ENCODE data around the gene COPZ1. TPM values are rescaled to one million over a fixed set of nuclear protein-coding genes. Genes with fewer than 3 reads are reported as not detected.
"Not testable (repeated sequence)": the region's sequence is repeated elsewhere in the genome, so short reads cannot be mapped to it uniquely, and the experiment has no call there.

The COPZ1 gene
- total RNA-seq, result 10 to 100 TPM; 75.4 to 86.8 TPM

DNA sequence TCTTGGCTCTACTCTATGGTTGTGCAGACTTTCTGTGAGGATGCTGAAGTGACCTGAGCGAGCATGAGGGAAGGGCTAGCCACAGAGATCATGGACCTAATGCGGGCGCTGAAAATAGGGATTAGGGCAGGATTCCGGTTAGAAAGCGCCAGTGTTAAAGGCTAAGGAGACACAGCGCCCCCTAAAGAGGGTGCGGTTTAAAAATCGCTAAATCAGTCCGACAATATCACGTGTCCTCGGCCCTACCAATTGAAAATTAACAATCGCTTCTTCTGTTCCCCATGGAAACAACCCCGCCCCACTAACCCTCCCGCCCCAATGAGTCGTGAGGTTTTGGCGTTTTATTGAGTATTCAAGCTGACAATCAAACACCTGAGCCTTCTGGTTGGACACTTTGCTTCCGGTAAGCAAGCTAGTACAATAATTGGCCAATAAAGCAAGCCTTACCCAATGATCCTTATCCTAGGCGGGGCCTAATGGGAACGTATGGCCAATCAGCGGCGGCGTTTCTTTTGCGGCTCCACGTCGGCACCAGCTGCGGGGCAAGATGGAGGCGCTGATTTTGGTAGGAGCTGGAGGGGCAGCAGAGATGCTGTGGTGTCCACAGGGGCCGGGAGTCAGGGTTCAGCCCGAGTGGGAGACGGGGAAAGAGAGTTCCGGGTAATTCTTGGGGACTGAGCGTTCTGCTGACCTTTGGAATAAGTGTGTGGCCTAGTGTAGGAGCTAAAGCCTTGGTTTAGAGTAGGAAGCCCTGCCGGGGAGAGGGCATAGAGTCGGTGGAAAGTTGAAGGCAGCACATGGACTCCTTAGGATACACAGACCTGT is at the start of gene COPZ1:
Gene COPZ1, plus strand, starts transcription at position 515 of the 825 bp plus-strand sequence. Its CDS starts 33 bp downstream, at position 548.
- Mint-ChIP-seq H3K27me3 (no peaks in the 10 kb centered on the region), H3K4me1 (peaks cover 12% of the 10 kb centered on the region), H3K9me3 (no peaks in the 10 kb centered on the region), H3K27ac (peak within 1 kb of the TSS; percentile 98), H3K4me3 (peak within 1 kb of the TSS; percentile 96), H3K36me3 (ENCODE audit: low read depth) (peaks cover 21% of the 10 kb centered on the region)
- peak; percentile 98 for ATAC-seq (replicated peaks)

DNA sequence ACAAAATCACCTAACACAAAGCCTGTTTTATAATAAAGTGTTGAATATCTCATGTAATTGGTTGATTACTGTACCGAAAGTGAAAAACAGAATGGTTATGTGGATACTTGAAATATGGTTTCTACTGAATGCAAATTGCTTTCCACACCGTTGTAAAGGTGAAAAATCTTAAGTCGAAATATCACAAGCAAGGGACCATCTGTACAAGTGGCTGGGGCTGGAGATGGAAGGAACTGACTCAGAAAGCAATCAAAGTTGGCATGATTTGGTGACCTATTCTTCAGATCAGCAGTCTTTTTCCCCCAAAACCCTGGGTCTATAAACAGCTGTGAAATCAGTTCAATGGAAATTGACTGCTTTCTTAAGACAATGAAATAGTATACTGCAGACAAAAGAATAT is 48.6 kb upstream of the COPZ1 start:
- Mint-ChIP-seq H3K4me3 (no peak overlapping the region), H3K27ac (peak overlapping the region; percentile 42), H3K4me1 (peaks cover 41% of the 10 kb centered on the region), H3K36me3 (ENCODE audit: low read depth) (peaks cover 56% of the 10 kb centered on the region), H3K27me3 (no peaks in the 10 kb centered on the region), H3K9me3 (no peaks in the 10 kb centered on the region)
- no peak for ATAC-seq (replicated peaks)

GRCh38 chr12:54277823-54278276 is 47.1 kb upstream of the COPZ1 start:
- peaks cover 41% of the 10 kb centered on the region for H3K36me3 Mint-ChIP-seq (ENCODE audit: low read depth)
- no peak overlapping the region for H3K27ac Mint-ChIP-seq
- ATAC-seq (replicated peaks), result no peak
- H3K4me1 Mint-ChIP-seq, result peaks cover 34% of the 10 kb centered on the region
- no peaks in the 10 kb centered on the region for H3K27me3 Mint-ChIP-seq
- H3K9me3 Mint-ChIP-seq, result no peaks in the 10 kb centered on the region
- H3K4me3 Mint-ChIP-seq, result no peak overlapping the region

DNA sequence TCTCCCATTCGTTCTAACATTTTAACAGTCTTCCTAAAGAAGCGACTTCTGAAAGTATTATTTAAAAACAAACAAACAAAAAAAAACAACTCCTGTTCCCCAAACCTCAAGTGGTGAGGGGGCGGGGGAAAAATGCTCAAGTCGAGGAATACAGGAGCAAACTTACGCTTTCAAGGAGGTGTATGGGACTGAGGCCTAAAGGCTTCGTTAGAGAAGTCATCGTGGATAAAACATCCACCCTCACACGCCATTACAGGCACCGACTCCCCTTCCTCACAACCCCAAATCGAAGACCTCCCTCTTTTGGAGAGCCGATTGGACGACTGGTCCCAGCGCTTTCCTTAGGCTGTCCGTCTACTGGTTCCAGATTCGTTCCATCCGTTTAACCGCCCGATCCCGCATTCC is 45.7 kb upstream of the COPZ1 start:
- no peak overlapping the region for H3K27ac Mint-ChIP-seq
- no peaks in the 10 kb centered on the region for H3K27me3 Mint-ChIP-seq
- ATAC-seq (replicated peaks), result no peak
- H3K4me3 Mint-ChIP-seq, result no peak overlapping the region
- H3K4me1 Mint-ChIP-seq, result peaks cover 33% of the 10 kb centered on the region
- H3K36me3 Mint-ChIP-seq (ENCODE audit: low read depth), result peaks cover 28% of the 10 kb centered on the region
- H3K9me3 Mint-ChIP-seq, result no peaks in the 10 kb centered on the region

GRCh38 chr12:54279632-54280467 is 45.1 kb upstream of the COPZ1 start, which contains the start of gene CBX5:
CBX5 (minus strand) TSS chr12:54280122; CDS start chr12:54257650, 22,472 bp downstream.
- no peak within 1 kb of the TSS for H3K4me3 Mint-ChIP-seq
- H3K36me3 Mint-ChIP-seq (ENCODE audit: low read depth), result peaks cover 21% of the 10 kb centered on the region
- H3K27ac Mint-ChIP-seq, result no peak within 1 kb of the TSS
- peak; percentile 78 for ATAC-seq (replicated peaks)
- peaks cover 31% of the 10 kb centered on the region for H3K4me1 Mint-ChIP-seq
- no peaks in the 10 kb centered on the region for H3K9me3 Mint-ChIP-seq
- H3K27me3 Mint-ChIP-seq, result no peaks in the 10 kb centered on the region

DNA sequence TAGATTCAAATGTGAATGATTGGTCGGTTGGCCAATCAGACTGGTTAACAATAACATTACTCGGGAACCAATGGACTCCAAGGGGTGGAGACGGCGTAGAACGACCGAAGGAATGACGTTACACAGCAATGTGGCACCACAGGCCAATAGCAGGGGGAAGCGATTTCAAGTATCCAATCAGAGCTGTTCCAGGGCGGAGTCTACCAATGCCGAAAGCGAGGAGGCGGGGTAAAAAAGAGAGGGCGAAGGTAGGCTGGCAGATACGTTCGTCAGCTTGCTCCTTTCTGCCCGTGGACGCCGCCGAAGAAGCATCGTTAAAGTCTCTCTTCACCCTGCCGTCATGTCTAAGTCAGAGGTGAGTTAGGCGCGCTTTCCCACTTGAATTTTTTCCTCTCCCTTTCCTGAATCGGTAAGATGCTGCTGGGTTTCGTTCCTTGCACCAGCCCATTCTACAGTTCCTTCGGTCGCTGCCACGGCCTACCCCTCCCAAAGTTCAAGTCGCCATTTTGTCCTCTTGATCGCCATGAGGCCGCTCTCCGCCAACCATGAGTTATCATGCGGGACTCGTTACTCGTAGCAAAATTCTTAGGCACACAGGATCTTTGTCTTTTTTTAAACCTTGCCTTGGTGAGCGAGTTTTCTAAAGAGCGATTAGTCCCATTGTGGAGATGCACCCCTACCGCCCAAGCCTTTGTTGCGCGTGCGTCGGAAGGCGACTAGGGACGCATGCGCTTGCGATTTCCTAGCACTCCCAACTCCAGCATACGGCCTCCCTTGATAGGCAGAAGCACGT is 44.3 kb upstream of the COPZ1 start, which contains the start of gene HNRNPA1:
Gene HNRNPA1, plus strand, starts transcription at position 259 of the 793 bp plus-strand sequence. Its CDS starts 82 bp downstream, at position 341.
- Mint-ChIP-seq H3K27ac (no peak within 1 kb of the TSS), H3K9me3 (no peaks in the 10 kb centered on the region), H3K4me1 (peaks cover 29% of the 10 kb centered on the region), H3K36me3 (ENCODE audit: low read depth) (peaks cover 13% of the 10 kb centered on the region), H3K4me3 (no peak within 1 kb of the TSS), H3K27me3 (no peaks in the 10 kb centered on the region)
- ATAC-seq (replicated peaks), result peak; percentile 88

- not testable (repeated sequence) for H3K9me3 Mint-ChIP-seq; H3K27ac Mint-ChIP-seq; H3K27me3 Mint-ChIP-seq; H3K36me3 Mint-ChIP-seq (ENCODE audit: low read depth); ATAC-seq (replicated peaks); H3K4me3 Mint-ChIP-seq
- H3K4me1 Mint-ChIP-seq, result peaks cover 30% of the 10 kb centered on the region
Measured at GRCh38 chr12:54281261-54281638, 43.7 kb upstream of the COPZ1 start.

- H3K27ac Mint-ChIP-seq; ATAC-seq (replicated peaks); H3K9me3 Mint-ChIP-seq; H3K27me3 Mint-ChIP-seq; H3K4me3 Mint-ChIP-seq; H3K36me3 Mint-ChIP-seq (ENCODE audit: low read depth): not testable (repeated sequence)
- peaks cover 26% of the 10 kb centered on the region for H3K4me1 Mint-ChIP-seq
Measured at GRCh38 chr12:54281694-54282093, 43.2 kb upstream of the COPZ1 start.

DNA sequence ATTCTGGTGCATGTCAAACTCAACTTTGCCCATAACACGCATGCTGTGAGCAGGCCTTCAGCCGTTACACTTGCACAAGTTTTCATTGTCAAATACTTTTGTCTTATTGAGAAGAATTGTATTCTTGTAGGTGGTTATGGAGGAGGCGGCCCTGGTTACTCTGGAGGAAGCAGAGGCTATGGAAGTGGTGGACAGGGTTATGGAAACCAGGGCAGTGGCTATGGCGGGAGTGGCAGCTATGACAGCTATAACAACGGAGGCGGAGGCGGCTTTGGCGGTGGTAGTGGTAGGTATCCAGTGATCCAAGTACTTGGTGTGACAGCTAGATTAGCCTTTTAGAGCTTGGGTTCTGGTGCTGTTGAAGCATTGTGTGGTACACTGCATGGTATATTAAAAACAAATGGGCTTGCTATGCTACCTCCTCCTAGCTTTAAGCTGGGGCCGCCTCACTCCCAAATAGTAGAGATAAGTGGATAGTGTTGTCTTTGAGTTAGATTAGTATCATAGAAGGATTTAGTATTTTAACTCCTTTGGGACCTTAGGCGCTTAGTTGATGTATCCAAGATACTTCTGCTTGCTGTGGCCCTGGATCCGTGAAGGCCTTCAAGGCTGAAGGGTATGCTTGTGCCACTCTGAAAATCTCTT is 41.9 kb upstream of the COPZ1 start:
- Mint-ChIP-seq H3K36me3 (ENCODE audit: low read depth) (no peaks in the 10 kb centered on the region), H3K27ac (no peak overlapping the region), H3K4me1 (peaks cover 22% of the 10 kb centered on the region), H3K27me3 (no peaks in the 10 kb centered on the region), H3K4me3 (no peak overlapping the region), H3K9me3 (no peaks in the 10 kb centered on the region)
- no peak for ATAC-seq (replicated peaks)

DNA sequence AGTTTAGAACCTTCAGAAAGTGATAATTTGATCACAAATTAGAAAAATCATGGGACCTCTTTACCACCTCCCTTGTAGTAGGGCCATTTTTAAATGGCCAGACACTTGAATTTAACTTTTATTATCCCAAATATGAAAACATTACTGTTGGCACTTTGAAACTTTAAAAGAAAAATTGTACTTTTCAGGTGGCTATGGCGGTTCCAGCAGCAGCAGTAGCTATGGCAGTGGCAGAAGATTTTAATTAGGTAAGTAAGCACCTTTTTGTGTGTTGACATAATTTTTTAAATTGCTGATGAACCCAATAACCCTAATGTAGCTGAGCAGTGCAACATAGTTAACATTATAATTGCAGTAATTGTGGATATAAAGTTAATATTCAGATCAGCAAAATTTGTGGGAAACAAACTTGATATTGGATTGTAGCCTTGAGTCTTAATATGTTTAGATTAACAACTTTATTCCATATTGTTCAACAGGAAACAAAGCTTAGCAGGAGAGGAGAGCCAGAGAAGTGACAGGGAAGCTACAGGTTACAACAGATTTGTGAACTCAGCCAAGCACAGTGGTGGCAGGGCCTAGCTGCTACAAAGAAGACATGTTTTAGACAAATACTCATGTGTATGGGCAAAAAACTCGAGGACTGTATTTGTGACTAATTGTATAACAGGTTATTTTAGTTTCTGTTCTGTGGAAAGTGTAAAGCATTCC is 40.7 kb upstream of the COPZ1 start:
- not testable (repeated sequence) for H3K36me3 Mint-ChIP-seq (ENCODE audit: low read depth); H3K9me3 Mint-ChIP-seq; H3K4me3 Mint-ChIP-seq; H3K27me3 Mint-ChIP-seq; H3K27ac Mint-ChIP-seq; ATAC-seq (replicated peaks)
- peaks cover 20% of the 10 kb centered on the region for H3K4me1 Mint-ChIP-seq

DNA sequence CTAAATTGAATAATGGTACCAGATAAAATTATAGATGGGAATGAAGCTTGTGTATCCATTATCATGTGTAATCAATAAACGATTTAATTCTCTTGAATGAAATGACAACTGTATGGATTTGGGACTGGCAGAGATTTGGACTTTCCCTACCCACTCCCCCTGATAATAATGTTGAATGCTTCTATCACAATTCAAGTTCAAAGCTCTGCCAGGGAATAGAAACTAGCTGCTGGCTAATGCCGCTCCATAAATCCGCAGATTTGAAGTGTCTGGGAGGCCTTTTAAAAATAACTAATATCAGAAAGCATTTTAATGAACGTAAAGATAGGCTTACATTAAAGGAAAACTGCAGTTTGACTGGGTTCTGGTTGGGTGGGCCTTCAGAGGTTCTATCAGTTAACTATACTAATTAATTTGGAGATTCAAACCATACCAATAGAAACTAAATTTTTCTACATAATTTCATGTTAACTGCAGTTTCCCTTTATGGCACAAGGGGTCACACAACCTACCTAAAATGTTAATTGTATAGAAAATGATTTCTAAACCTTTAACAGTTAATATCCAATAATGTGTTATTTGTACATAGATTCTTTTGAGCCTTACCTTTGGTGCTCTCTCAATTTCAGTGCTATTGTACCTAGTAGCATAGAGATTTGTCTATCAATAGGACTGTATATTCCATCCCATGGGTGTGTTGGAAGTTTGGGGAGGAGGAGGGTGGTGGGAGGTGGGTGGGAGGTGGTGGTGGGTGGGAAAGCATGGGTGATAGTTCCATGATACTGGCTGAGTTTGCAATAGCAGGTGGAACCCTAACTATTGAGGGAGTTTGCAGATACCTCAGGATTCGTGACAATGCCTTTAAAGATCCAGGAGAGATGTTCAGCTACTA is 39.5 kb upstream of the COPZ1 start:
- no peak overlapping the region for H3K4me3 Mint-ChIP-seq
- no peaks in the 10 kb centered on the region for H3K9me3 Mint-ChIP-seq
- H3K4me1 Mint-ChIP-seq, result peaks cover 20% of the 10 kb centered on the region
- ATAC-seq (replicated peaks), result no peak
- no peaks in the 10 kb centered on the region for H3K36me3 Mint-ChIP-seq (ENCODE audit: low read depth)
- H3K27me3 Mint-ChIP-seq, result no peaks in the 10 kb centered on the region
- H3K27ac Mint-ChIP-seq, result peak overlapping the region; percentile 65

Measured in activated T-helper 17 cell treated with anti-CD3 and anti-CD28 coated beads, Interleukin-2, amount 50 U/mL, for 72 hours (primary cell).